Left lobe of liver (tissue), 2 donors: Measurements from ENCODE around the gene RNU1-3. TPM values are rescaled to one million over a fixed set of nuclear protein-coding genes. Genes with fewer than 3 reads are reported as not detected.
"Not testable (repeated sequence)": the region's sequence is repeated elsewhere in the genome, so short reads cannot be mapped to it uniquely, and the experiment has no call there.

Experiments used
- ATAC-seq: fragments of 200-7000 bp; cut with Tn5 transposase; one replicate; pipeline ENCODE4 v1.9.1; 2020; ENCODE audit warnings: mild to moderate bottlenecking, moderate library complexity
- DNase-seq: peaks from one replicate; pipeline ENCODE4 v3.0.0-alpha.2; 2020; ENCODE audit warnings: low spot score
- total RNA-seq: library from RNA; stranded (reverse); gene quantifications from one replicate; pipeline ENCODE4 v1.2.1, GENCODE V29; 2021
- donor health status: DM: no; HTN: no; CAD: no; lungs with moderate emphysema.
- donor health status: DM: no; HTN: yes; CAD: no.

RNU1-3 gene
- total RNA-seq, 1 donor from 2014 or later = 1,159 TPM

GRCh38 chr1:16625497-16626408 is 41.0 kb downstream of the RNU1-3 start:
- ATAC-seq (no peak), DNase-seq (no peak)

- DNase-seq (peak; percentile 89), ATAC-seq (peak; percentile 67)
Measured at GRCh38 chr1:16623812-16624719, 42.7 kb downstream of the RNU1-3 start.

GRCh38 chr1:16623337-16623736 is 43.4 kb downstream of the RNU1-3 start:
- peak; percentile 96 for DNase-seq
- peak; percentile 71 for ATAC-seq

DNA sequence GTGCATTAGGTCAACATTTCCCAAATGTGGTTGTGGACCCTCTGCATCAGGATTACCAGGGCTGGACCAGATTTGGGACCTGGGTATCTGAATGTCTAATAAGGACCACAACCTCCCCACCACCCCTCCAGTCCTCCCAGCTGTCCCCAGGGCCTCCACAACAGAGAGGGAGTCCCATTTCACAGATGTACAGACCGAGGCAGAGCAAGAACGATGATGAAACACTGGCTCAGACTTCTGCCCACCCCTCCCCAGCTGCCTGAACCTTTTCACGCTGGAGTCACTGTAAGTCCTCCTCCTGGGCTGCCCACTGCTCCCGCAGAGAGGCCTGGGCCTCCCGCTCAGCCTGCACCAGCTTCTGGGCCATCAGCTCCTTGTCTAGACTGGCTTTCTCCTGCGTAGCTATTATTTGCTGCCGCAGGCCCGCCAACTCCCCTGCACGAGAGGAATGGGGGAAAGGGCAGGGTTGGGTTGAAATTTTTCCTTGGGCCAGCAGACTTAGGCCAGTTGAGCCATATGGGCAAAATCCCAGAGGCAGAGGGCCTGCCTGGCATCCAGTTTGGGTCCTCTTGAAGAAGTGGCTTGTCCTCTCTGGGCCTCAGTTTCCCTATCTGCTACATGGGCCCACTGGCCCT is 45.0 kb downstream of the RNU1-3 start:
- DNase-seq = peak; percentile 65
- ATAC-seq = not testable (repeated sequence)

DNA sequence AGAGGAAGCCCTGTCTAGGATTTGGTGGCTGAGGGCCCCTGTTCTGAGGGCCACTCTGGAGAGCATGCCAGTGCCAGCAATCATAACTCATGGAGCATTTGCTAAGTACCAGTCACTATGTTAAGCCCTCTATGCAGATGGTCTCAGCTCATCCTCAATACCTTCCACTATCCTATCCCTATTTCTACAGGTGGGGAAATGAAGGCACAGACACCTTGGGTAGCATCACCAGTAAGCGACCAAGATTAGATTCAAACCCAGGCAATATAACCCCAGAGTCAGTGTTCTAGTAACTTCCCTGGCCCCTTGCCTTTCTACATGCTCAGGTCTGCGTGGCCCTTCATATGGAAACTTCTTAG is 45.5 kb downstream of the RNU1-3 start:
- ATAC-seq (no peak), DNase-seq (no peak)

GRCh38 chr1:16619803-16620501 is 46.8 kb downstream of the RNU1-3 start:
- DNase-seq = peak; percentile 65
- not testable (repeated sequence) for ATAC-seq

- no peak for ATAC-seq
- DNase-seq = peak; percentile 63
Measured at GRCh38 chr1:16618719-16619118, 48.0 kb downstream of the RNU1-3 start.

DNA sequence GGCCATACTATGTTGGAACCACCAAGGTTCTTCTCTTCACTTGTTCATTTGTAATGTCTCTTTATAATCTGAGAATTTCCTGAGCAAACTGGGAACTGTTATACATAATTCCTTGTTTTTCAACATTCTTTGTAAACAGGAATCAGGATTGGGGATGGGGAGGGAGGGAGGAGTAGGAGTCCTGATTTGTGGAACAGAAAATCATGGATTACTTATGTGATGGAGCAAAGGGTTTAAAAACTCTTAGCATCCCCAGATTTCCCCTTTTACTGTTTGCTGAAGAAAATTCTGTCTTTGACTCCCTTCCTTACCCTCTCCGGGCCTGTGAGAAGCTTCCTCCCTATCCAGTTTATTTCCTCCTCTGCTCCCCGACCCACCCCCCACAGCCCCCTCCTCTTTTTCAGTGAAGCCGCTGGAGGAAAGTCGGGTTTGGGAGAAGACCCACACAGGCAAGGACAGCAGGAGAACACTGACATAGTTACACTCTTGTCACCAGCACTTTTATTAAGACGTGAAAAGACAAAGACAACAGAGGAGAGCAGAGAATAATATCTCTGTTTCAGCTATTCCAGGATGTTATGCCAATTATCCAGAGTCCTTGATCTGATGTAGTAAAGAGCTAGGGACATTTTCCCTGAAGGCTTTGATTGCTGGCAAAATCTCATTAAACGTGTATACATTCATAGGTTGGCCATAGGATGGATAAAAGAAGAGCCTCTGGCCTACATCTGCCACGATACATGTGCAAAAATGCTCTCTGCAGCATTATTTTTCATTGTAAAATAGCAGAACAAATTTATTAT is 48.8 kb downstream of the RNU1-3 start:
- ATAC-seq = no peak
- peak; percentile 44 for DNase-seq

DNA sequence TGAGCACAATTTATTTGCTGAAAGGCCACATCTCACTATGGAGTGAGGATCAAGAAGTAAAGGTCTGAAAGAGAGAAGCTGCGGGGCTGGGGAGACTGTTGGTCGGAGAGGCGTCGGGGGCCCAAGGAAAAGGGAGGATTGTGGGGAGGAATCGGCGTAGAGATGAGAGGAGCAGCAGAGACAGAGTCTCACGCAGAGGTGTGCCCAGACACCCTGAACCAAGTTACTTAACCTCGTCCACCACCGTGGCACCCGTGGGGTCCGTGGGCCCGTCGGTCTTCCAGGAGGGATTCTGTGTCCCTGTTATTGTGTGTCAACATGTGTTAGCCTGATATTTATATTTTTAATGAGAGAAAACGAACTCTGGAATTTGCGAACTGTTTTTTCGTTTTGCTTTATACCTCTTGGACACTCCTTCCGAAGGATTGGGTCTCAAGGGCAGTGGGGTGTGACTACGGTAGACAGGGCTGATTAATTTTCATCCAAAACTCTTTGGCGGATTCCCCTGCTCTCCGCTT is 49.6 kb downstream of the RNU1-3 start:
- ATAC-seq = no peak
- DNase-seq = peak; percentile 58

Other genes starting within 250 kb of the RNU1-3 start
- not detected for gene SPATA21, start 229.5 kb downstream of the RNU1-3 start, total RNA-seq
- gene NECAP2, start 226.2 kb downstream of the RNU1-3 start, total RNA-seq = 17.8 TPM
- gene RNU1-1, start 152.7 kb downstream of the RNU1-3 start, total RNA-seq = 1,159 TPM
- 23.0 TPM for gene NBPF1, start 53.4 kb downstream of the RNU1-3 start, total RNA-seq
- gene RNU1-4, start 73.6 kb upstream of the RNU1-3 start, total RNA-seq = 1,159 TPM
- gene RNU1-2, start 229.0 kb upstream of the RNU1-3 start, total RNA-seq = 1,159 TPM